ENCODE data around the gene PTPRG.

- TF ChIP-seq CTCF (IDR thresholded peaks at IDR 0.05) (no peak), EP300 (IDR thresholded peaks at IDR 0.05) (no peak), POLR2AphosphoS5 (IDR thresholded peaks at IDR 0.05) (no peak), POLR2A (IDR thresholded peaks at IDR 0.05) (no peak)
Observed at GRCh38 chr3:61573441-61573840, 12.1 kb downstream of the PTPRG start.

Measured in suprapubic skin (tissue), 4 donors.